ENCODE results near the gene MATN1.
"Not testable (repeated sequence)": the region's sequence is repeated elsewhere in the genome, so short reads cannot be mapped to it uniquely, and the experiment has no call there.

The MATN1 gene

GRCh38 chr1:30693822-30694221, 29.6 kb downstream of the MATN1 start:
- no peak for DNase-seq

GRCh38 chr1:30693366-30693765, 30.0 kb downstream of the MATN1 start:
- DNase-seq, result no peak

- DNase-seq, result no peak
Observed at GRCh38 chr1:30692948-30693301, 30.5 kb downstream of the MATN1 start.

DNA sequence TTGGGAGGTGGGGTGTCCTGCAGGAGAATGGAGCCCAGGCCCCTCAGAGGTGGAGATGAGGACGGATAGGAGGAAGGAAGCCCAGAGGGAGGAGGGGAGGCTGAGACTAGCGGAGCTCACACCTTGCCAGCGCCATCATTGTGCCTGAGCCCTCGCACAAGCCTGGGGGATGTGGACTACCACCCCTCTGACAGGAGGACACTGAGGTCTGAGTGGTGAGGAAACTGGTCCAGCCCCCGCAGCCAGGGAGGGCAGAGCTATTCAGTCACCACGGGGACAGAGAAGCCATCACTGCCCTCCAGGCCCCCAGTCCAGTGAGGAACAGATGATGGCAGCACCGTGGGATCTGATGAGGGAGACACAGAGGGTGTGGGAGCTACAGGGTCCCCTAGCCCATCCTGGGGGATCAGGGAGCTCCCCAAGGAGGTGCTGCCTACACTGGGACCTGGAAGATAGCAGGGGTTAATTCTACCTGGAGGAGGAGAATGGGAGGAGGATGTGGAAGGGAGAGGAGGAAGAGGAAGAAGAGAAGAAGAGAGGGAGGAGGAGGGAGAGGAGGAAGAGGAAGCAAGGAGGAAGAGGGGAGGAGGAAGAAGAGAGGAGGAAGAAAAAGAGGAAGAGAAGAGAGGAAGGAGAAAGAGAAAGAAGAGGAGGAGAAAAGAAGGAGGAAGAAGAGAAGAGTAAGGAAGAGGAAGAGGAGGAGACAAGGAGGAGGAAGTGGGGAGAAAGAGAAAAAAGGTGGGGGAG, 31.0 kb downstream of the MATN1 start:
- DNase-seq, result no peak

- DNase-seq, result no peak
Observed at GRCh38 chr1:30691480-30691879, 31.9 kb downstream of the MATN1 start.

DNA sequence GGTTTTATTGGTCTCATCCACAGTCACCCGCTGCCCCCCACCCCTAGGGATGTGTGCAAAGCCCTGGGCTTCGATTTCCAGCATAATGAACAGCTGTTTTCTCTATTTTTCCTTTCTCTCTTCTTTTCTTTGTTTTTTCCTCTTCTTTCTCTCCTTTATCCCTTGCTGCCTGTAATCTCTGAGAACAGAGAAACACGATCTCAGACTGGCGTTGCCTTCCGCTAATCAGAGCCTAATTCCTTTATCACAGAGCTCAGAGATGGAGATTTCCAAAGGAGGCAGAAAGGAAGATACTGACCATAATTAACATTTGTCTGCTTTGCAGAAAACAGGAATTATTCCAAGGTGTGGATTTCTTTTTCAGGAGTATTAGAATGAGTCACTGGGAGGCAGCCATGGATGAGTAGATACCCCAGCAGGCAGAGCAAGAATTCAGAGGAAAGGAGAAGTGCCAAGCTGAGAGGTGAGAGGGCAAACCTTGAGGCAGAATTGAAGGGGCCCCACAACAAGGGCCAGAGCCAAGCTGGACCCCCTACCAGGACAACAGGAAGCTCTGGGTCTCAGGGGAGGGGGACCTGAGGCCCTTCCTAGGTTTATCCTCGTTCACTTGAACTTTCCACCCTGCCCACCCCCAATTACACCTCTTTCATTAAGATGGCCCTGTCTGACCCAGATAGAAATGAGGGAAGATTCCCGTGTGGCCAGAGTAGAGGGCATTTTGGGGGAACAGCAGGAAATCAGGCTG, 33.3 kb downstream of the MATN1 start:
- DNase-seq, result no peak

- DNase-seq, result no peak
Observed at GRCh38 chr1:30688920-30689794, 34.2 kb downstream of the MATN1 start.

DNA sequence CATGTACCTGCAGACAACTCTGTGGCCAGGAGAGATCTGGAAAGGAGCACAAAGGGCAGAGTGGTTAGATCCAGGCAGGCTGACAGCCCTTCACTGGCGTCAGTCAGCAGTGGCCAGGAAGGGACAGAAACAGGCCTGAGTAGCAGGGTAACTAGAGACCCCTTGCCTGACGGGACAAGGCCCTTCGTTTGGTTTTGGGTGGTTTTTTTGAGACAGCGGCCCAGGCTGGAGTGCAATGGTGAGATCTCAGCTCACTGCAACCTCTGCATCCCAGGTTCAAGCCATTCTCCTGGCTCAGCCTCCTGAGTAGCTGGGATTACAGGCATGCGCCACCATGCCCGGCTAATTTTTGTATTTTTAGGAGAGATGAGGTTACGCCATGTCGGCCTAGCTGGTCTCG, 34.9 kb downstream of the MATN1 start:
- not testable (repeated sequence) for DNase-seq

- no peak for DNase-seq
Observed at GRCh38 chr1:30687886-30688285, 35.5 kb downstream of the MATN1 start.

GRCh38 chr1:30686236-30686935, 37.0 kb downstream of the MATN1 start:
- DNase-seq, result no peak

DNA sequence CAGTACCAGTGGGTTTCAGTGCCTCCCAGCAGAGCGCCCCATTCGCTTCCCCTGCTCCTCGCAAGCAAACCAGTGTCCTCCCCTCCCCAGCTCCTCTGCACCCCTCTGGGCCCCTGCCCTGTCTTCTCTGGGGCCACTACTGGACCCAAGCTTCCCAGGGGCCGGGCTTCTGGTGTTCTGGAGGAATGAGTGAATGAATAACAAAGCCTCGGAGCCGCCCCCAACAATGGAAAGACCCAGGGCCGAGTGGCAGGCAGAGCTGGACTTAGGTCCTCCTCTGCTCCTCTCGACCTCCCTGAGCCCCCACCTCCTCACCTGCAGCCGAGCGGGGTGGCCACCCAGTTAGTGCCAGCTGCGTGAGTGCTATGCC, 37.6 kb downstream of the MATN1 start:
- no peak for DNase-seq

DNA sequence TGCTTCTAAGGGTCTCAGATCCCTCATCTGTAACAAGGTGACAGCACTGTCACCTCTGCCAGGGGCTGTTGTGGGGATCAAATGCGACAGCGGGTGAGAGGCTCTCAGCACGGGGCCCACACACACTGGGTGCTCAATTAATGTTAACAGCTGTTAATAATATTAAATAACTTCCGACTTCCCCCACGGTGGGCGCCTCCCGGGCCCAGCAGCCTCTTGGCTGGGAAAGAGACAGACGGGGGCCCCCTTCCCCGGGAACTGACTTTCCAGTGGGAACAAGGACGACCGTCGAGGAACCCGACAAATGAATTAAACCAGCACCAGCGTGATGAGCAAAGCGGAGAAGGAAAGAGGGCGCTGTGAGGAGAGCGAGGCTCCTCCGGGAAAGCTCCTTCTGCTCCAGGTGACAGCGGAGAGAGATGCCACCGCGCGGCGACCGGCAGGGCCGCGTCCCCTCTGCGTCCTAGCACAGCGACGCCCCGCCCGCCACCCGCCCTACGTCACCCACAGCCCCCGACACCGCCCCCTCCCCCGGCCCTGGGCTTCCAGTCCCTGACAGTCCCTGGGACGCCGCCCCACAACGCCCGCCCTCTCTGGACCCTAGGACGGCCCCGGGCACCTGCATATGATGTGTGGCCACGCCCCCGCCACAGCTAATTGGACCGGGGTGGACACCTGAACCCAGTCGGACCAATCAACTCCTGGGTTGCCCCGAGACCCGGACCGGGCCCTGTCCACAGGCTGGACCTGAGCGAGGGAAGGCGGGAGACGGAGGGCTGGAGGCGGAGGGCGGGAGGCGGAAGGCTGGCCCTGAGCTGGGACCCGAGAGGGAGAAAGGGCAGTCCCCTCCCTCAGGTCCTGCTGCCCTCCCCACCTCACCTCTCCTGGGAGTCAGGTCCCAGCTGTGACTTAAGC, 38.2 kb downstream of the MATN1 start:
- no peak for DNase-seq

DNA sequence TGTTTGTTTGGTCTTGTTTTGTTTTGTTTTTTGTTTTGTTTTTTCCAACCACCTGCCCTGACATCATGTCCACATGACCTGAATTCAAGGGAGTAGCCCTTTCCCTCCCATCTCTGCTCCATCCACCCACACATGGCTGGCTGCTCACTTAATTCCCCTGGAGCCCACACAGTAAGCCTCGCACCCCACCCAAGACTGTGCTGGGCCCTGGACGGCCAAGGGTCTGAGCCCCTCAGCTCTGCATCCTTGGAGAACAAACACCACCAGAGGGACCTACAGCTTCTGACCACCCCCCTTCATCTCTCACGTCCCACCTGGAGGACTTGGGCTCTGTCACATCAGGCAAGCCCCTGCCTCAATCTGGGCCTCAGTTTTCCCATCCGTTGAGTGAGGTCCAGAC, 39.1 kb downstream of the MATN1 start:
- no peak for DNase-seq

GRCh38 chr1:30683699-30684098, 39.7 kb downstream of the MATN1 start:
- no peak for DNase-seq

DNA sequence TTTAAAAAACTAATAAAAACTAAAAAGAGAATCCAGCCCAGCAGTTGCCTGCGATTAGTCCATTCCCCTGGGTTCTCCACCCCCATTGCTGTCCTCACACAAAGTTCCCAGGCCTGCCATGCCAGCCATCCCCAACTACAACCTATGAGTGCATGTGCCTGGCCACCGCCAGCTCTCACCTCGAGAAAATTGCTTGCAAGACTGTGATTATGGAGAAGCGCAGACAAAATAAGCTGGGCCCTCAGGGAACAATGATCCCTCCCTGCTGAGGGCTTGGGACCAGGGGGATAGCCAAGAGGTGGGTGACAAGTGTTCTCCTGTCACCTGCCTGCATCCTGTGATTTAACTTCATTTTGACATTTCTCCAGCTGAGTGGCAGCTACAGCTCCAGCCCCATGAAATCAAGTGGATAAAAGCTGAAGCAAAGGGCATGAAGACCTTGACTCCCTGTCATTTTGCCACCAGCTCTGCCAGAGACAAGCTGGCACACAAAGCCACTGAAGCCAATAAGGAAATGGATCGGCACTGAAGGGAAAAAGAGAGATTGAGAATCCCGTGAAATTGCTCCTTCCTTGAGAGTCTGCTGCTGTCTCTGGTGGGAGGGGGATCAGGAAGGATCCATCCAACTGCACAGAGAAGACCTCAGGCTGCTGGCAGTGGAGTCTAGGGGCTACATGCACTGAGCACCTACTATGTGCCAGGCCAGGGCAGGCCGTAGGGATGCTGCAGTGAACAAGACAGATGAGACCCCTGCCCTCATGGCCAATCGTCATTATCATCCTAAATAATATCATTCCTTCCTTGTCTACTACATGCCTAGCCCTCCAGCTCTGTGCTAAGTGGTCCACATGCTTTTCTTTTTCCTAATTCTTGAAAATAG, 40.7 kb downstream of the MATN1 start:
- no peak for DNase-seq

DNA sequence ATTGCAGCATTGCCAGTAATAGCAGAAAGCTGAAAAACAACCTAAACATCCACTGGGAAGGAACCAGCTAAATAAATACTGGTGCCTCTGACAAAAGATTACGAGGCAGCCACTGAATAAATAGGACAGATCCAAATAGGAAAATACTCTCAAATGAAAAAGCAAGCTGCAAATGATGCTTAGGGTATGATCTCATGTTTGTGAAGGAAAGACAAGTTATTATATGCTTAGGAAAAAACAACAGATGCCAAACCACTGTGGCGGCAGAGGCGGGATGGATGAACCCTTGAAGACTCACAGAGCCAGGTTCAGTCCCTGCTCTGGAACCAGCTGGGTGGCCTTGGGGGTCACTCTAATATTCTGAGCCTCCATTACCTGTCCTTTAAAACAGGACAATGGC, 41.6 kb downstream of the MATN1 start:
- no peak for DNase-seq

GRCh38 chr1:30680879-30681278, 42.5 kb downstream of the MATN1 start:
- DNase-seq, result no peak

DNA sequence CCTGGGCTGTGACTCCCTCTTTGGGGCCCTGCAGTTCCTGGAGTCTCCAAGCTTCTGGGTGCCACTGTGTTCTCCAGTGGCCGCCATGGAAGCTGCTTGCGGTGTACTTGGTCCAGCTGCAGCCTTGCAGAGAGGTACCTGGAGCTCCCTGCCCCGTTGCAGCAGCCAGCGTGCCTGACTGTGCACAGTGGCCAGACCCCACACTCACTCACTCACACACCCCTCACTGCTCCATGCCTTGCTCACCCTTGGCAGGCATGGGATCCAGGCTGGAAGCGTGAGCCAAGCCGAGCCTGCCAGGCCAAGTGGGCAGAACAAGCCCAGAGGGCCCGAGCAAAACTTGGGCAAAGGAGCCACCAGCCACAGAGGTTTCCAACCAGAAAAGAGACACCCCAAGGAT, 43.0 kb downstream of the MATN1 start:
- no peak for DNase-seq

- no peak for DNase-seq
Observed at GRCh38 chr1:30679976-30680305, 43.4 kb downstream of the MATN1 start.

GRCh38 chr1:30679201-30679975, 44.0 kb downstream of the MATN1 start:
- no peak for DNase-seq

All from activated effector memory CD4-positive, alpha-beta T cell treated with Interleukin-2 at 50 U/mL for 16 hours (primary cell).